Measurements from ENCODE around the gene SCTR.

Gene SCTR

DNA sequence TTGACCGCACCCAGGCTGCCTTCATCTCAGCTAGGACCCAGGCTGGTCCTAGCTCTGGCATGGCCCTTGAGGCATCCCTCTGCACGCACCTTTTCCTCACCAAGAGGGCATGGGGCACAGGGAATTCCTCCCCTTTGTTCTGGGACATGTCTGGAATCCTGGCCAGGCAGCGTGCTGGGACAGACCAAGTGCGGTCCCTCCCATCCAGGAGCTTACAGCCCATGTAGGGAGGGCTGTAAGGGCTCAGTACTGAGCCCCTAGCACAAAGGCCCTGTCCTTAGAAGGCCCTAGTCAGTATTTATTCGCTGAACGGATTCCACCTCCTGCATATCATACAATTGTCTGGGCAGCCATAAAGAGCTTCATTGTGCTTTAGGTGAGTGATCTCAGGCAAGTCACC, 89.6 kb downstream of the SCTR start:
- DNase-seq, result no peak
- intact Hi-C loops (cut with DNase I), result no loop called here

DNA sequence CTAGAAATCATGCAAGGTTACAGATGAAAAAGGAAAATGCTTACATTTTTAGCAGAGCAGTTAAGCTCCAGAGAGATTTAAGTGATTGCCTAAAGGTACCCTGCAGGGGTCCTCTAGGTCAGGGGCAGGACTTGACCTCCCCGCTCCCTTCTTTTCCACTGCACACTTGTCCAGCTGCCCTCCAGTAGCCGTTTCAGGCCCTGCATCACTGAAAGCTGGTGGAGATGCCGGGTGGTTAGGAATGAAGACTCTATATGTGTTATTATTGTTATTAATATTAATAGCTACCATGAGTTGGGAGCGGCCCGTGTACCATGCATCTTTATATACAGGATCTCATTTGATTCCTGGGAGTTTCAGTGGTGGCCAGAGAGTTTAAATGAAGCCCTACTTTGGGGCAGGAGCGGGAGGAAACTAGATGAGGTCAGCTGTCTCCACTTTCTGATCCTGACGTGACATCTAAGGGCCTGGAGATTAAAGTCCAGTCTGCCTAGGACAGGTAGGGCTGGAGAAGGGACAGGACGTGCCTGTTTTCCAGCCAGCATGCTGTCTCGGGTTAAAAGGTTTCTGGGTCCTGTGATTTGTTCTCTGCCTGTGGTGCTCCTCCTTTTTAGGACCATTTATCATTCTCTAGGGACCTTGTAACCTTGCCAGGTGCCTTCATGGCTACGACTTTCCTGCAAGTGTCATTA, 90.5 kb downstream of the SCTR start:
- intact Hi-C loops (cut with DNase I), result no loop called here
- no peak for DNase-seq

DNA sequence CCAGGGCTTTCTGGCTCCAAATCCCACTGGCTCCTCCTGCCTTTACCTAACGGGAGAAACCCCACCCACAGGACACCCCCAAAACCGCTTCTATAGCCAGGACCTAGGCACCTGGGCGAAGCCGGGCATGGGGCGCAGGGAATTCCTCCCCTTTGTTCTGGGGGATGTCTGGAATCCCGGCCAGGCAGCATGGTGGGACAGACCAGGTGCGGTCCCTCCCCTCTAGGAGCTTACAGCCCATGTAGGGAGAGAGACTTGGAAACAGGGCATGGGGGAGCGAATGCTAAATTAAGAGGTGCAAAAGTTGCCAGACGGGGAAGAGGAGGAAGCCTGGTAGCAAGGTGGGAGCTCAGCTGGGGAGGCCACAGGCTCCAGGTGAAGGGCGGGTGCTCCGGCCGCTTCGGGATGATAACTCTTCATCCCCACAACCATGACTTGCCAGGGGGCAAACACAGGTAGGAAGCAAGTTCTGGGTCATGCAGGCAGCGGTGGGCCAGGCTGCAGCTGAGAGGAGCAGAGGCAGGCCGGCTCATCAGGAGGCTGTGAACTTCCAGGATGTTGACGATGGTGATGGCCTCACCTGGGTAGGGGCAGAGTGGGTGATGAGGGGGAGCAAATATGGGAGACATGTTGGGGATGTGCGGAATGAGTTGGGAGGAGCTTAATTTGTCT, 91.3 kb downstream of the SCTR start:
- peak in 1 of 10 donors; percentile 71 for DNase-seq
- intact Hi-C loops (cut with DNase I), result no loop called here

DNA sequence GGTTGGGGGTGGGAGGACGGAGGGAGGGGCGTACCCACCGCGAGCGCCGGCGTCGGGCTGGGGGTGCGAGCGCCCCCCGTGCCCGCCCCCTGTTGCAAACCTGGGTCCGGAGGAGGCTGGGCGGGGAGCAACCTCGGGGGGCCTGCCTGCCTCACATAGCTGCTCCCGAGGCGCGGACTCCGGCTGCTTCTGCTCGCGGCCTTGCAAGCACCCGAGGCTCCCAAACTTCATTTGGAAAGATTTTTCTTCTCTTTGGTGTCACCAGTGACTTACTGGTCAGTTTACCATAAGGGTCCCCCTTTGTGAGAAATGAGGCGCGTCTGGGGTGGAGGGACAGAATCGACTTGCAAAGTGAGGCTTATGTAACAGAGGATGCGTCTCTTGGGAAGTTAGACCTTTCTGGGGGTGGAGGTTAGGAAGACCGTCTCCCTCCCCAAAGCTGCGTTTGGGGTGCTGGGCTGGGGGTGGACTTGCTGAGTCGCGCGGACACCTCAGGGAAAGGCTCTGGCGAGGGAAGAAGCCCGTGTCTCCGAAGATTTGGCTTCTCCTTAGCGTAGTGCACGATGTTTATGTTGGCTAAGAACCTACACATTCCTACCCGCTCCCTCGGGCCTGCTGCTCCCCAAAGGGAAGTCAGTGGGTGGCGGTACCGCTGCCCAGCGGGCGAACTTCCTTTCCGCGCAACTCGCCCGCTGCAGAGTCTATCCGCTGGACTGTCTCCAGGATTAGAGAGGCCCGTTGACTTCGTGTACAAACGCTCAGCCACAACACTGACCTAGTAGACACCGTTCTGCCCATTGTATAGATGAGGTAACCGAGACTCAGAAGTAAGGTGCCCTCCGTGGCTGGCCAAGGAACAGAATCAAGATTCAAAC, 92.1 kb downstream of the SCTR start:
- intact Hi-C loops (cut with DNase I), result no loop called here
- peak in 2 of 10 donors; percentile 18 to 85 for DNase-seq

DNA sequence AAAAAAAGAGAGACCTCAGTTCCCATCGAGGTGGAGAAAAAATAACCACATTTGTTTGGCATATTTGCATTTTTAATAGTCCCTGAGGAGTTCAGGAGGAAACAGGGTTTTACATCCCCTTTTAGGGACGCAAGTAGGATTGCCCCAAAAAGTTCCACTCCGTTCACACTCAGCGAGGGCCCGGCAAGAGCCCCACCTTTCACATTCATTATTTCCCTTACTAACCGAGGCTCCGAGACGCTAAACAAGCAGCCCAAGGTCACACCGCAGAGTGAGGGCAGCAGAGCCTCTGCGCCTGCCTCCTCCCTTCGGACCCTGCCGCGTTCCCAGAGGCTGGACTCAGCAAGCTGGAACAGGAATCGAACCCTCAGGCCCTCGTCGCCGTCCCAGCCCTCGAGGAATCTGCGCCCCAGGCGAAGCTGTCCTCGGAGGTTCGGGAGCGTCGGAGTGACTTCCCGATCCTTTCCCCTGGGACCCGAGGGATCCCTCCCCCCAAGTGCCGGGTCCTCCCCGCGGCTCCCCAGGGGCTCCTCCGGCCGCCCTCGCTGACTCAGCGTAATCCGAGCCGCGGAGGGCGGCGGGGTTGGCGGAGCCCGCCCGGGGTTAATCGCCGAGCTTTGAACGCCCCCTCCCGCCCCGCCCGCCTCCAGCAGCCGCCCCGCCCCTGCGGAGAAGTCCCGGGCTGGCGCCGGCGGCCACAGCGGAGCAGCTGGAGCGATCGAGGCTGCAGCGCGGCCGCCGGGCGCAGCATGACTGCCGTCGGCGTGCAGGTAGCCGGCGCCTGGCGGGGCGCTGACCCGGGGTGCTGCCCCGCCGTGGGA, 92.9 kb downstream of the SCTR start, which contains the start of gene TMEM37:
TMEM37 (plus strand) TSS at position 700 of the 821 bp plus-strand sequence; CDS start at position 750, 50 bp downstream.
- peak in 2 of 10 donors; percentile 40 to 80 for DNase-seq
- intact Hi-C loops (cut with DNase I), result no loop called here

DNA sequence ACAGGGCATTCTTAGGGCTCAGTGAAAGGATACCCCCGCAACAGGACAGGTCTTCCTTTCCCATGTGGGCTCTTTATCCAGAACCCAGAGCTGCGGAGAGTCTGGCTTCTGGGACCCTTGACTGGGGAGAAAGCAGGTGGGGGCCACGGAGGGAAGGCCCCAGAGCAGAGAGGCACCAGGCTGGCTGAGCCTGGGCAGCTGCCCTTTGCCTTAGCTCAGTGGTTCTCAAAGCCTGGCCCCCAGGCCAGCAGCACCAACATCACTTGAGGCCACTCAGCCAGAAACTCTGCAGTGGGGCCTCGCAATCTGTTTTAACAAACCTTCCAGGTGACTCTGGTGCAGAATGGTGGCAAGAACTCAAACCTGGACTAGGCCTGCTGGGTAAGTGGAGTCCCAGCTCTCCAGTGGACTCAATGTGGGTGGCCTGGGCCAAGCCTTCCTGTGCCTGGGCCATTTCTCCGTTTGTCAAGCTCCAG, 94.2 kb downstream of the SCTR start:
- DNase-seq, result peak in 1 of 10 donors; percentile 55
- intact Hi-C loops (cut with DNase I), result no loop called here

DNA sequence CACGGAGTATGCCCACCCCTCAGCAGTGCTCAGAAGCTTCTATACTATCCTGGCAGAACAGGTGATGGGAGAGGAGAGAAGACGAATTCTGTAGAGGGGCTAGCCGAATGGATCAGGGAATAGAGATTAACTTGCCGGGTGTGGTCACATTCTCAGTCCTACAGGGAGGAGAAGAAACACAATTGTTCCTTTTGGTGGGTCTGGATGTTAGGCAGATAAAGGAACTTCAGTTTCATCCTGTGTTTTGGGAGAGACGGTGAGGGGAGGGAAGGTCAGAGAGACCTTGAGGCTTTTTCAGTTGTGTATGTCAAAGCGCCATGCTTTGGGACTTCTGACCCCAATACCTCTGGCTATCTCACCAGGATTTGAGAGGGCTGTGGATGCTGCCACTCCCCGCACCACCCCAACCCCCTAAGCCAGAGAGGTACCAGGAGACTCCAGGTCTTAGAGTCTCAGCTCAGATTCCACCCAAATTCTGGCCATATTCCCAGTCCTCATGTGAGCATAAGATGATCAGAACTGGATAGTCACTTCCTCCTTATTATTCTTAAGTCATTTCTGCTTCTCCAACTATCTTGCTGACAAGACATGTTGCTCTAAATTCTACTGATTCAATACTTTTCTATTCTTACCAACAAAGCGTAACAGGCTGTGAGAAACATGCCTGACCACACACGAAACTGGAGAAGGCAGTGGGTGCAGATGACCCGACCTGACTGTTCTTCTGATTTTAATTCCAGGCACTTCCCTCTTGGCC, 94.9 kb downstream of the SCTR start:
- intact Hi-C loops (cut with DNase I), result no loop called here
- DNase-seq, result no peak

DNA sequence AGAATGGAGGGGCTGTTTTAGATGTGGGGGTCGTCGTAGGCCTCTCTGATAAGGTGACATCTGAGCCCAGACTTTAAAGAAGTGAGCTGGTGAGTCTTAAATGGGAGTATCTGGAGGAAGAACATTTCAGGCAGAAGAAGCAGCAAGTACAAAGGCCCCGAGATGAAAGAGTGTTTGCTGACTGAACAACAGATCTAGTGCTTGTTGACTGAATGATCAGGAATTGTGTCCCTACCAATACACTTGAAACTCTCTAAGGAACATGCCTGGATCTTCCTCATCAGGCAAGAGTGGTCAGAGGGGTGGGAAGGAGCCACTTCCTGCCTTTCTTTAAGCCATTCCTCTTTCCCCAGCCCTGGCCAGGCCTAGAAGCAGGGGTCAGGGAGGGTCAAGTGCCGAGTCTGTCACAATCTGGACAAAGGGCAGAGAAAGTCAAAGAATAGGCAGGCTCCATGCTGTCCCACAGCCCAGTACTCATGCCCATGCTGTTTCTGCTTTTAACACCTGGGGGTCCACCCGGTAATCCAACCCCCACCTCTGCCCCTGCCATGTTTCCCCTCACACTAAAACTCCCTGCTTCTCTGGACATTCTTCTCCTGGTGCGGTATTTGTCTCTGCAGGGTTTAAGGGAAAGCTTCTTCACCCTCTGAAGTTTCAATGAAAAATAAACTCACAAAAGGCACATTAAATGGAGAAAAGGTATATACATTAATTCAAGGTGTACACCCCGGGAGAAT, 95.6 kb downstream of the SCTR start:
- DNase-seq, result no peak
- intact Hi-C loops (cut with DNase I), result no loop called here

DNA sequence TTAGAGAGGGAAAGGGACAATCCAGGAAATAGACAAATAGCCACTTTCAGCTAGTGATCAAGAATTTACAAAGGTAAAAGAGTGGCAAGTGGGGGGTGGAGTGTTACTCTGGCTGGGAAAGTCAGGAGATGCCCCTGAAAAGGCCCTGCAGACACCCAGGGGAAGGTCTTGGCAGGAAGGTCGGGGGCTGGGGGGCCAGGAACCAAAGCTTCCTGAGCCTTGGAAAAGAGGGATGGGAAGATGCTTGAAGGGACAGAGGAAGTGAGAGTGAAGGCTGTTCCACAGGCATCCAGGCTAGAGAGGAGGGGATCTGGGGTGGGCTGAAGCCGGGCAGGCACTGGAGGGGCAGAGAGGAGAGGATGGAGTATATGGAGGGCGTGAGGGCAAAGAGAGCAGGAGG, 96.5 kb downstream of the SCTR start:
- intact Hi-C loops (cut with DNase I), result no loop called here
- DNase-seq, result no peak

DNA sequence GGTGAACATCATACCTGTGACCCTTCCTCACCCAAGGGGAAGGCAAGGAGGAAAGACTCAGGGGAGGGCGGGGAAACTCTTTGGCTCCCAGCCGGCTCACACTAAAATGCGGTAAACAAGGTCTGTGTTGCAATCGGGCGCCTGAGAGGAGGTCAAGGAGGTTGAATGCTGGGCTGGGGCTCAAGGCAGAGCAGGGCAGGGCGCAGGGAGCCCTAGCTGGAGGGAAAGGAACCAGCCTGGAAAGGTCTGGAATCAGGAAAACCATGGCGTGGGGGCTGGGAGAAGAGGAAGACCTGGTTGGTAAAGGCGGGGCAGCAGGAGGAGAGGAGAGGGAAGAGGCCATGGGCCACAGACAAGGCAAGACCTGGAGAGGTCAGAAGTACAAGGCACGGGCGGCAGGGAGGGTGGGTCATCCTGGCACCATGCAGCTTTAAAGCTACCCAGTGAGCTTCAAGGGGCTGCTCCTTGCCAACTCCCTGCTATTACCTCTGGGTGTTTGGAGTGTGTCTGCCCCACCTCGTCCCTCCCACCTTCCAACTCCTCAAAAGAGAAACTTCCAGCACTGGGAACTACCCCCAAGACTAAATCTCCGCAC, 97.4 kb downstream of the SCTR start:
- no peak for DNase-seq
- intact Hi-C loops (cut with DNase I), result no loop called here

DNA sequence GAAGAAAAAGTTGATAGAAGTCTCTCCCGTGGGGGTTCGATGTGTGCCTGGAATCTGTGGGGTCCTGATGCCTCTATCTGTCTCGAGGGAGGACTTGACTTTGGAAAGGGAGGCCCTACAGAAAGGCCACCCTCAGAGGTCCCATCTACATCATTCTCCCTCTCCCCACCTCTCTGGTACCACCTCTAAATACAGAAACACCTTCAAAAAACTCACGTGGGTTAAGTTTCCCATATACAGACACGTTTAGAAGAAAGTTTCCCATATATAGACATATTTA, 97.9 kb downstream of the SCTR start:
- no peak for DNase-seq
- intact Hi-C loops (cut with DNase I), result no loop called here

DNA sequence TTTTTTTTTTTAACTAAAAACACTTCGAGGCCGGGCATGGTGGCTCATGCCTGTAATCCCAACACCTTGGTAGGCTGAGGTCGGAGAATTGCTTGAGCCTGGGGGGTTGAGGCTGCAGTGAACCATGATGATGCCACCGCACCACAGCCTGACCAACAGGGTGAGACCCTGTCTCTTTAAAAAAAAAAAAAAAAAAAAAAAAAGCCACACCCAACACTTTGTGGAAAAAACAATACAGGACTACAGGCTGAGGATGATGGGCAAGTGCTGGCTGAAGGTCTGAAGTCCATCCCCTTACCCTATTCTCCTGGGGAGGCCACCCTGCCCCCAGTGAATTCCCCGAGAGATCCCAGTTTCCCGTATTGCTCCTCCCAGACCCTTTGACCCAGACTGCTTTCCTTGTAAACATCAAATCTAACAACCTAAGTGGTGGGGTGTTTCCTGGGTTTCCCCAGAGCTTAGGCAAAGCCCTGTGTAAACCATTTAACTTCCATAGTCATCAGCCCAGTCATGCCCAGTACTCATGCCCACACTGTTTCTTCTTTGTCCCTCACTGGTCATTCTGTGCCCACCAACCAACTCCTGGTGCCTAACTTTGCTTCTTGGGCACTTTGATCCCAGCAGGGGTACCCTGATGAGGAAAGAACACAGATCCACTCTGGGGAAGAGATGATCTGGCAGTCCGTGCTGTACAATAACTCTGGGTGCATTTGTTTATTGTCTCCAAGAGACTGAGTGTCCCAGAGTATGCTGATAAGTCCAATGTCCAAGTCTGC, 98.5 kb downstream of the SCTR start:
- intact Hi-C loops (cut with DNase I), result no loop called here
- DNase-seq, result no peak

DNA sequence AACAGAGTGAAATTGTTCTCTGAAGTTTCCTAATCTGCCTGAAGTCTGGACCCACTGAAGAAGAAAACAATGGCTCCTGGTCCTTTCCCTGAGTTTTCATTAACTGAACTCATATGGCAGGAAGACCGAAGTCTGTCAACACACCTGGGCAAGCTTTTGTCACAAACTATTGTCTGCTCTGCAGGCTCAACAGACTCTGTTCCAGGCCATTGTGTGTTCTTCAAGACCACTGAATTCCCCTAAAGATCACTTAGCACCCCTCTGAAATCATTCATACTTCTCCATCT, 99.2 kb downstream of the SCTR start:
- intact Hi-C loops (cut with DNase I), result no loop called here
- no peak for DNase-seq

DNA sequence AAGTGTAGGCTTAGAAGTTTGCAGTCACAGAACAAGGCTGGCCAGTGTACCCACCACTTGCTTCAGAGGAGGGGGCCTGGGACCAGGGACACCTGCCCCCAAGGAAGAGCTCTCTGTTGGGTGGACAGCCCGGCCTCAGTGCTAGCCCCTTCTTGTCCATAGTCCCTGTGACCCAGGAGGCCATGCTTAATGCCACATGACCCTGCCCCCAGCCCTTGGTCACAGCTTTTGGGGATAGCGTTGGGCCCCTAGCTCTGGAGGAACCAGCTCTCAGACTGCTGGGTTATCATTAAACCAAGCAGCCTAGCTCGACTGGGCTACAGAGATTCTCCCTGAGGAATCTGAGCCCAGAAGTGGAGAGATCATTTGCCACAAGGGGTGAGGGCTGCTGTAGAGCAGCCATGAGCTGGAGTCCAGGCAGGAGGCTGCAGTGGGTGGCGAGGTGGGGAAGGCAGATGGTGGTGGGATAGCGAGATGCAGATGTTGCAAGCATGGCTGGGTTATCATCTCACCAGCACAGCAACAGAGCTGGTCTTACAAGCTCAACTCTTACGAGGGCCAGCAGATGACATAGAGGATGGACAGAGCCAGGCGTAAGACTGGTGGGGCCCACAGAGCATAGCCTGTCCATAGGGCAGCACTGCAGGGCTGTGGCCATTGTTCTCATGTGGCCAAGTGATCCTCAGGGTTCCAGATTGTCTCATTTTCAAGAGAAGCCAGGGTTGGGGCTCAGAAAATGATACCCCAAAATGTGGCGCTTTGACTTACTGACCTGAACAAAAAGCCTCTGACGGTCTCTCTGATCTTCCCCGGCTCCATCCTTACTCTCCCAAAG, 99.8 kb downstream of the SCTR start:
- DNase-seq, result no peak
- intact Hi-C loops (cut with DNase I), result no loop called here

DNA sequence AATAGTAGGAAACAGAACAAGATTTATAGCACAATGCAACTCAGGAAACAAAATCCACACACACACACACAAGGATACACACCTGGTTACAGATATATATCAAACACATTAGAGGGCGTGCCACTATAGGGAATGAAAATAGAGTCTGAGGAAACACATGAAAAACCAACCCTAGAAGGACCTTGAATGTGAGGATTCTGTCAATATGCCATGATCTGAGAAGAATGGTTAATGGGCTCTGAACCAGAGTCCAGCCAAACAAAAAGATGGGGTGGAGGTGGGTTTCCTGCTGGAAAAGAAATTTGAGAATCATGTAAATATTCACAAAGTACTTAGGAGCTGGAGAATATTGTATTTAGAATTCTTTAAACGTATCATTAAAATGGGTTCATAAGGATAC, 100.5 kb downstream of the SCTR start:
- no peak for DNase-seq
- intact Hi-C loops (cut with DNase I), result no loop called here

DNA sequence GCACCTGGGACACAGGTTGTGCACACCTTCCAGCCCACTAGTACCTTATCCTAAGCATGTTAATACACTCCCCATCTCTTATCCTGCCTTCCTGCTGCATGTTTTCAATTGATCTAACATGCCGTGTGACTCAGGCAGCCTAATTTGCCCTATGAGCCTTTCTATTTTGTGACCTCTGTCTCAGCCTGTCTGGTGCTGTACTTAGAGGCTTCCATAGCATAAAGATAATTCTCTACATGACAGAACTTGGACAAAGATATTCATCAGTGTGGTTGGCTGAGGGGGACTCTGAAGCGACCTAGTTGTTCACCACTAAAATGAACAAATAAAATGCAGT, 101.2 kb downstream of the SCTR start:
- DNase-seq, result no peak
- intact Hi-C loops (cut with DNase I), result no loop called here

DNA sequence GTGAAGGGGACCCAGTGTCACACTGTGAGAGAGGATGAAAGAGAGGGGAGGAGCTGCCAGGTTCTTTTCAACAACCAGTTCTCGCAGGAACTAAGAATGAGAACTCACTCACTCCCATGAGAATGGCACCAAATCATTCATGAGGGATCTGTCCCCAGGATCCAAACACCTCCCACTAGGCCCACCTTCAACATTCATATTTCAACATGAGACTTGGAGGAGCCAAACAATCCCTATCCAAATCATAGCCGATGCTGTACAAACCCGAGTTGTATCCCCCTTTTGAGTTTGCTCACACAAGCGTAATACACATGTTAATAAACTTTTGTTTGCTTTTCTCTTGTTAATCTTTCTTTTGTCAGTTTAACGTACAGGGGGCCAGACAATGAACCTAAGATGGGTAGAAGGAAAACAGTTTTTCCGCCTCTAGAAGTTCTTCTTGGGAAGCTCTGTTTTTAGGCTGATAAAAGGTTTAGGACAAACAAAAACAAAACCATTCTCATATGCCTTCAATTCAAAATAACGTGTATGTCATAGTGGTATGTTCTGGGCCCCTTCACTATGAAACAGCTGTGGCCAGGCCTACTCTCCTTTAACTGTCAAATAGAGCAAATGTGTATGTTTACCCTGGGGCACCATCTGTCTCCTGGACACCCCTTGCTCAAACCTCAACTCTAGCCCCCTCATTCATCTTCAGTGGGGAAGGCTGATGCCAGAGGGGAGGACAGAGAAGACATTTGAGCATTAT, 101.7 kb downstream of the SCTR start:
- DNase-seq, result no peak

More for the DNA sequence above, 101.7 kb downstream of the SCTR start:
- intact Hi-C loops (cut with DNase I), result no loop called here

Measured in posterior cingulate gyrus (tissue), 11 donors.